Measurements from ENCODE around the gene HBEGF.
A peak's percentile ranks its signal among the peaks of the same experiment; 100 is the strongest.

Gene HBEGF

GRCh38 chr5:140294753-140295152 is 51.6 kb downstream of the HBEGF start:
- 65% methylated on average over 2 of the region's 2 CpGs for WGBS
- H2AFZ ChIP-seq (ENCODE audit: low read depth, low read length), result no peak overlapping the region

GRCh38 chr5:140293849-140294100 is 52.6 kb downstream of the HBEGF start:
- DNase-seq, result no peak
- Histone ChIP-seq H2BK15ac (ENCODE audit: low read depth, poor library complexity, severe bottlenecking) (no peak overlapping the region), H2AFZ (ENCODE audit: low read depth, low read length) (no peak overlapping the region), H3K9ac (ENCODE audit: low read length) (no peak overlapping the region), H3K18ac (ENCODE audit: low read depth in 1 of 2, low read length in 2 of 2) (no peak overlapping the region), H4K91ac (ENCODE audit: low read length) (no peak overlapping the region), H3K4ac (ENCODE audit: low read depth in 1 of 2, low read length in 2 of 2) (no peak overlapping the region), H3K36me3 (ENCODE audit: control insufficient read depth in 1 of 2, insufficient read depth in 2 of 2, low read depth in 1 of 2, low read length in 2 of 2) (peaks cover 0 to under 1% of the 10 kb centered on the region in 2 experiments), H2BK5ac (ENCODE audit: low read depth, low read length, poor library complexity, severe bottlenecking) (no peak overlapping the region), H4K8ac (ENCODE audit: low read length) (no peak overlapping the region), H2AK5ac (ENCODE audit: low read length, severe bottlenecking) (no peak overlapping the region), H3K79me1 (replicated peaks; ENCODE audit: low read length, poor library complexity, severe bottlenecking) (peaks cover 6% of the 10 kb centered on the region), H3K4me3 (ENCODE audit: insufficient read depth in 1 of 2, low read depth in 1 of 2, low read length in 2 of 2) (no peak overlapping the region), H3K27ac (ENCODE audit: low read length, poor library complexity, severe bottlenecking) (no peak overlapping the region), H3K4me1 (ENCODE audit: control insufficient read depth, insufficient read depth, low read depth, low read length) (peaks cover 2% of the 10 kb centered on the region), H3K14ac (ENCODE audit: low read length in 2 of 2) (no peak overlapping the region), H3K4me2 (ENCODE audit: low read length, poor library complexity, severe bottlenecking) (no peak overlapping the region), H2BK120ac (ENCODE audit: low read depth, low read length) (no peak overlapping the region), H3K27me3 (ENCODE audit: control insufficient read depth in 1 of 2, insufficient read depth in 1 of 2, low read length in 2 of 2) (no peaks in the 10 kb centered on the region), H2BK12ac (ENCODE audit: low read length in 2 of 2) (no peak overlapping the region), H3K23ac (ENCODE audit: low read length in 2 of 2) (no peak overlapping the region), H3K9me3 (ENCODE audit: control insufficient read depth, low read length) (no peaks in the 10 kb centered on the region)
- no CpG with 5 or more reads among the region's 1 CpG for WGBS

More at GRCh38 chr5:140294753-140295152, 51.6 kb downstream of the HBEGF start:
- no peak overlapping the region for H3K18ac ChIP-seq (ENCODE audit: low read depth in 1 of 2, low read length in 2 of 2)
- peak overlapping the region; percentile 23 for H3K27ac ChIP-seq (ENCODE audit: low read length, poor library complexity, severe bottlenecking)
- no peak for DNase-seq
- H2AK5ac ChIP-seq (ENCODE audit: low read length, severe bottlenecking), result no peak overlapping the region
- H3K4me2 ChIP-seq (ENCODE audit: low read length, poor library complexity, severe bottlenecking), result no peak overlapping the region
- no peak overlapping the region for H4K8ac ChIP-seq (ENCODE audit: low read length)
- H2BK120ac ChIP-seq (ENCODE audit: low read depth, low read length), result no peak overlapping the region
- H2BK12ac ChIP-seq (ENCODE audit: low read length in 2 of 2), result no peak overlapping the region
- H3K23ac ChIP-seq (ENCODE audit: low read length in 2 of 2), result no peak overlapping the region
- no peak overlapping the region for H3K14ac ChIP-seq (ENCODE audit: low read length in 2 of 2)
- H3K27me3 ChIP-seq (ENCODE audit: control insufficient read depth in 1 of 2, insufficient read depth in 1 of 2, low read length in 2 of 2), result no peaks in the 10 kb centered on the region
- no peak overlapping the region for H4K91ac ChIP-seq (ENCODE audit: low read length)
- H2BK5ac ChIP-seq (ENCODE audit: low read depth, low read length, poor library complexity, severe bottlenecking), result no peak overlapping the region
- H3K4me1 ChIP-seq (ENCODE audit: control insufficient read depth, insufficient read depth, low read depth, low read length), result peaks cover 8% of the 10 kb centered on the region
- H3K9me3 ChIP-seq (ENCODE audit: control insufficient read depth, low read length), result no peaks in the 10 kb centered on the region
- no peak overlapping the region for H3K9ac ChIP-seq (ENCODE audit: low read length)
- peaks cover 2 to 10% of the 10 kb centered on the region in 2 experiments for H3K36me3 ChIP-seq (ENCODE audit: control insufficient read depth in 1 of 2, insufficient read depth in 2 of 2, low read depth in 1 of 2, low read length in 2 of 2)
- no peak overlapping the region for H2BK15ac ChIP-seq (ENCODE audit: low read depth, poor library complexity, severe bottlenecking)
- H3K4ac ChIP-seq (ENCODE audit: low read depth in 1 of 2, low read length in 2 of 2), result no peak overlapping the region
- no peak overlapping the region for H3K4me3 ChIP-seq (ENCODE audit: insufficient read depth in 1 of 2, low read depth in 1 of 2, low read length in 2 of 2)
- H3K79me1 ChIP-seq (replicated peaks; ENCODE audit: low read length, poor library complexity, severe bottlenecking), result peaks cover 4% of the 10 kb centered on the region

DNA sequence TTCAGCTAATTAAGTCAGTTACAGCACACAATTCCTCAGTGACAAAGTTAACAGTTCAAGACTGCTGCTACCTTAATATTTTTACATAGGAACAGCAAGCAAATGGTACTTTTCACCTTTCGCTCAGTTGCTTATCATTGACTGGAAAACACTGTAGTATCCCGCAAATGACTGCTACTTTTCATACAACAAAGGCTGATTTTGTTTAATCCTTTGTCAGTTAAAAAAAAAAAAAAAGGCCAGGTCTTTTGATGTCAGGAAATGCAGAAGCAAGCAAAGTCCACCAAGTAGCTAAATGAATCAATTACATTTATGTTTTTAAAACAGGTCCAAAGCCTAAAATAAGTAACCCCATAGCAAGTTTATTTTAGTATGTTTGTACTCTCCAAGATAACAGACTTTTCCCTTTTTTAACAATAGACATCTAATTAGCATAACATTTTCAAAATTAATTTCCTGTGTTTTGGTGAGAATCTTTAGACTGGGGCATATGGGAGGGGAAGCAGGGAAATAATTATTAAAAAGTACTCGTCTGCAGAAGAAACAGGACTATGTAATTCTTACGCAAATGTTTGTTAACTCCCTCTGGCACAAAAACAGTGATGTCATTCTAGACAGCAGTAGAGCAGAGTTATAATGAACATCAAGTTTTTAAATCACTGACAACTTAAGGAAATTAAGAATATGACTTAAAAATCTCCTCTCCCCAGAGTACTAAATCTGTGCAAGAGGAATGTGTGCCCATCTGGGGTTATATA is 53.1 kb downstream of the HBEGF start:
- H3K9me3 ChIP-seq (ENCODE audit: control insufficient read depth, low read length), result no peaks in the 10 kb centered on the region
- no peak overlapping the region for H2AK5ac ChIP-seq (ENCODE audit: low read length, severe bottlenecking)
- H2AFZ ChIP-seq (ENCODE audit: low read depth, low read length), result no peak overlapping the region
- no peaks in the 10 kb centered on the region for H3K4me1 ChIP-seq (ENCODE audit: control insufficient read depth, insufficient read depth, low read depth, low read length)
- H3K23ac ChIP-seq (ENCODE audit: low read length in 2 of 2), result no peak overlapping the region
- peaks cover 6% of the 10 kb centered on the region for H3K79me1 ChIP-seq (replicated peaks; ENCODE audit: low read length, poor library complexity, severe bottlenecking)
- H4K91ac ChIP-seq (ENCODE audit: low read length), result no peak overlapping the region
- no peak overlapping the region for H2BK12ac ChIP-seq (ENCODE audit: low read length in 2 of 2)
- no peak overlapping the region for H3K4me2 ChIP-seq (ENCODE audit: low read length, poor library complexity, severe bottlenecking)
- H3K36me3 ChIP-seq (ENCODE audit: control insufficient read depth in 1 of 2, insufficient read depth in 2 of 2, low read depth in 1 of 2, low read length in 2 of 2), result no peaks in the 10 kb centered on the region
- no peak overlapping the region for H3K4ac ChIP-seq (ENCODE audit: low read depth in 1 of 2, low read length in 2 of 2)
- no peak overlapping the region for H2BK5ac ChIP-seq (ENCODE audit: low read depth, low read length, poor library complexity, severe bottlenecking)
- DNase-seq, result peak; percentile 59
- no peak overlapping the region for H3K18ac ChIP-seq (ENCODE audit: low read depth in 1 of 2, low read length in 2 of 2)
- H3K14ac ChIP-seq (ENCODE audit: low read length in 2 of 2), result no peak overlapping the region
- H4K8ac ChIP-seq (ENCODE audit: low read length), result no peak overlapping the region
- H2BK15ac ChIP-seq (ENCODE audit: low read depth, poor library complexity, severe bottlenecking), result no peak overlapping the region
- H2BK120ac ChIP-seq (ENCODE audit: low read depth, low read length), result no peak overlapping the region
- no peak overlapping the region for H3K4me3 ChIP-seq (ENCODE audit: insufficient read depth in 1 of 2, low read depth in 1 of 2, low read length in 2 of 2)
- H3K27me3 ChIP-seq (ENCODE audit: control insufficient read depth in 1 of 2, insufficient read depth in 1 of 2, low read length in 2 of 2), result no peaks in the 10 kb centered on the region
- WGBS, result 92% methylated on average over 2 of the region's 4 CpGs
- no peak overlapping the region for H3K27ac ChIP-seq (ENCODE audit: low read length, poor library complexity, severe bottlenecking)
- peak overlapping the region; percentile 19 for H3K9ac ChIP-seq (ENCODE audit: low read length)

DNA sequence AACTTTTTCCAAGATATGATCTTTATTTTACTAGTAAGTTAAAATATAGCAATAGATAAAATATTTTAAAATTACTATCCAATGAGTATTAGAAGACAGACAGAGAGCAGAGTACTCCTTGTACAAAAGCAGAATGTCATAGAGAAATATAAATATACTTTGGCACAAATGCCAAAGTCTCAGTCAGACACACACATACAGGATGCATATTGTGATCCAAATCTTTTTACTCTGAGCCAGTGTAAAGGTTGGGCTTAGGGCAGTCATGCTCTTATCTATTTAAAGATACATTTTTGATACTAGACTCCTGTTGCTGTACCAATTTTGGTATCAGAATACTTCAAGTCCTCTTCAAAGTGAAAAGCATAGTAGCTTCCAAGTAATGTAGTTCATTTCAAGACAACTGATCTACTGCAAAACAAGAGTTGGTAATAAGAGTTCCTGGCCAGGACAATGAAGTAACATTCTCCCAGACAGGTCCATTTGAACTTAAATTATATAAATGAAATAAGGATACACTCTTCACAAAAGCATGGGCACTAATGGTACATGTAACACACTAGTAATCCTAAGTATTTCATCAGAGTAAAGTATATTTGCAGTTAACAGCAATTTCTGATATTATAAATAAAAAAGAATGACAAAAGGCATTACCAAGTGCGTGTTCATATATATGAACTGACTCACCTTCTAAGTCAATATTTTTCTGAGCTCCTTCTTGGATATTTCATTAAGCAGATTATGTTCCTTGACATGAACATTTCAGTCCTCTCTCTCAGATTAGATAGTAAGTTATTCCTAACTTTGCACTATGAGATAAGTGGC is 54.0 kb downstream of the HBEGF start:
- DNase-seq, result no peak

More for the DNA sequence above, 54.0 kb downstream of the HBEGF start:
- Histone ChIP-seq H4K91ac (ENCODE audit: low read length) (no peak overlapping the region), H3K9ac (ENCODE audit: low read length) (no peak overlapping the region), H3K23ac (ENCODE audit: low read length in 2 of 2) (no peak overlapping the region), H2BK15ac (ENCODE audit: low read depth, poor library complexity, severe bottlenecking) (no peak overlapping the region), H2BK5ac (ENCODE audit: low read depth, low read length, poor library complexity, severe bottlenecking) (no peak overlapping the region), H3K27me3 (ENCODE audit: control insufficient read depth in 1 of 2, insufficient read depth in 1 of 2, low read length in 2 of 2) (no peaks in the 10 kb centered on the region), H4K8ac (ENCODE audit: low read length) (no peak overlapping the region), H3K79me1 (replicated peaks; ENCODE audit: low read length, poor library complexity, severe bottlenecking) (peaks cover 6% of the 10 kb centered on the region), H2BK12ac (ENCODE audit: low read length in 2 of 2) (no peak overlapping the region), H2AFZ (ENCODE audit: low read depth, low read length) (no peak overlapping the region), H3K4me1 (ENCODE audit: control insufficient read depth, insufficient read depth, low read depth, low read length) (no peaks in the 10 kb centered on the region), H3K4ac (ENCODE audit: low read depth in 1 of 2, low read length in 2 of 2) (no peak overlapping the region), H3K9me3 (ENCODE audit: control insufficient read depth, low read length) (no peaks in the 10 kb centered on the region), H2BK120ac (ENCODE audit: low read depth, low read length) (no peak overlapping the region), H3K4me3 (ENCODE audit: insufficient read depth in 1 of 2, low read depth in 1 of 2, low read length in 2 of 2) (no peak overlapping the region), H2AK5ac (ENCODE audit: low read length, severe bottlenecking) (no peak overlapping the region), H3K27ac (ENCODE audit: low read length, poor library complexity, severe bottlenecking) (peak overlapping the region; percentile 32), H3K36me3 (ENCODE audit: control insufficient read depth in 1 of 2, insufficient read depth in 2 of 2, low read depth in 1 of 2, low read length in 2 of 2) (no peaks in the 10 kb centered on the region), H3K14ac (ENCODE audit: low read length in 2 of 2) (no peak overlapping the region), H3K4me2 (ENCODE audit: low read length, poor library complexity, severe bottlenecking) (no peak overlapping the region), H3K18ac (ENCODE audit: low read depth in 1 of 2, low read length in 2 of 2) (no peak overlapping the region)
- WGBS, result no CpG with 5 or more reads among the region's 1 CpG
